Motor neuron (in vitro differentiated cells): ENCODE data around the gene DHRS3. TPM values are rescaled to one million over a fixed set of nuclear protein-coding genes. Genes with fewer than 3 reads are reported as not detected.
"Not testable (repeated sequence)": the region's sequence is repeated elsewhere in the genome, so short reads cannot be mapped to it uniquely, and the experiment has no call there.

Experiments
- ATAC-seq, 8 experiments: fragments of 200-7000 bp; cut with Tn5 transposase; replicated peaks in 6 of 8; 2 replicates each; pipeline ENCODE4 v1.8.0; 2021; ENCODE audit warnings: mild to moderate bottlenecking in 8 of 8, moderate library complexity in 8 of 8
- H3K27ac ChIP-seq, 2 donors: fragments of 250-450 bp; sonication (Bioruptor Pico); 2 replicates each; pipeline ENCODE4 v1.9.0; 2021; ENCODE audit warnings: antibody characterized with exemption in 2 of 2, mild to moderate bottlenecking in 2 of 2, moderate library complexity in 1 of 2
- H3K4me1 ChIP-seq, 2 donors: fragments of 250-450 bp; sonication (Bioruptor Pico); replicated peaks in 1 of 2; 2 replicates each; pipeline ENCODE4 v1.6.1; 2021; ENCODE audit warnings: antibody characterized with exemption in 2 of 2, mild to moderate bottlenecking in 2 of 2, moderate library complexity in 1 of 2
- H3K4me3 ChIP-seq, 5 donors: fragments of 250-450 bp; sonication (Bioruptor Pico); 2 replicates each; pipeline ENCODE4 v1.9.0; 2021; ENCODE audit warnings: antibody characterized with exemption in 5 of 5, mild to moderate bottlenecking in 5 of 5, moderate library complexity in 4 of 5
- WGBS, 10 experiments: fragments of 450-650 bp; shearing (Covaris generic); methylation state at CpG; one replicate each; pipeline ENCODE4 v1.0.0; 2022; 5-methylcytosine and 5-hydroxymethylcytosine counted together
- in situ Hi-C, 9 experiments: fragments of 400-800 bp; cut with MboI; loops; one replicate each; pipeline ENCODE4 v1.15.0; 2021; ENCODE audit warnings: low sequenced_read_pairs in 9 of 9, low pct_unique_long_range_greater_than_20kb in 2 of 9; ENCODE audit not compliant: unreplicated experiment in 9 of 9
- total RNA-seq, 8 experiments: library from RNA; unstranded; fragments of 300-600 nt; gene quantifications; 2 replicates each; pipeline versions ENCODE4 v1.2.3 to v1.2.4, GENCODE V29; 2022

DHRS3 gene
- total RNA-seq, 8 experiments from 2014 or later = 41.8 to 436 (median 115) TPM

- Histone ChIP-seq H3K4me1 (no peaks in the 10 kb centered on the region), H3K4me3 (no peak overlapping the region), H3K27ac (no peak overlapping the region)
- in situ Hi-C loops = loop anchor here in 3 of 9 experiments (25.0 kb wide), 2 partner anchors 338 to 363 kb away; no protein-coding TSS in a partner anchor
- ATAC-seq = peak in 2 of 8 experiments; percentile 24 to 26
- 0 to 88% (median 65%) methylated on average over 2 to 5 of the region's 5 CpGs; no CpG with 5 or more reads in 1 of the 10 experiments for WGBS, 10 experiments
Observed at GRCh38 chr1:12649971-12650421, 32.0 kb upstream of the DHRS3 start.

GRCh38 chr1:12648741-12649140 lies 30.7 kb upstream of the DHRS3 start:
- in situ Hi-C loops = loop anchor here in 3 of 9 experiments (25.0 kb wide), 2 partner anchors 336 to 361 kb away; no protein-coding TSS in a partner anchor
- Histone ChIP-seq H3K4me3 (no peak overlapping the region), H3K27ac (no peak overlapping the region), H3K4me1 (no peaks in the 10 kb centered on the region)
- 0 to 87% (median 80%) methylated on average over 1 to 7 of the region's 7 CpGs; no CpG with 5 or more reads in 3 of the 10 experiments for WGBS, 10 experiments
- no peak for ATAC-seq

- in situ Hi-C loops = loop anchor here in 3 of 9 experiments (25.0 kb wide), 2 partner anchors 333 to 358 kb away; no protein-coding TSS in a partner anchor
- not testable (repeated sequence) for H3K4me3 ChIP-seq, H3K4me1 ChIP-seq, H3K27ac ChIP-seq, ATAC-seq
- 55 to 100% (median 83%) methylated on average over 2 to 9 of the region's 9 CpGs; no CpG with 5 or more reads in 1 of the 10 experiments for WGBS, 10 experiments
Observed at GRCh38 chr1:12645401-12645800, 27.4 kb upstream of the DHRS3 start.

- WGBS, 10 experiments = 11 to 100% (median 80%) methylated on average over 1 to 2 of the region's 2 CpGs; no CpG with 5 or more reads in 1 of the 10 experiments
- Histone ChIP-seq H3K27ac (no peak overlapping the region), H3K4me1 (no peaks in the 10 kb centered on the region), H3K4me3 (no peak overlapping the region)
- ATAC-seq = no peak
- in situ Hi-C loops = loop anchor here in 3 of 9 experiments (25.0 kb wide), 2 partner anchors 333 to 358 kb away; no protein-coding TSS in a partner anchor
Observed at GRCh38 chr1:12644829-12645228, 26.8 kb upstream of the DHRS3 start.

GRCh38 chr1:12644237-12644636 lies 26.2 kb upstream of the DHRS3 start:
- Histone ChIP-seq H3K27ac (no peak overlapping the region), H3K4me1 (no peaks in the 10 kb centered on the region), H3K4me3 (no peak overlapping the region)
- in situ Hi-C loops = loop anchor here in 3 of 9 experiments (25.0 kb wide), 2 partner anchors 332 to 357 kb away; no protein-coding TSS in a partner anchor
- ATAC-seq = no peak
- 67 to 100% (median 79%) methylated on average over 1 to 2 of the region's 2 CpGs; no CpG with 5 or more reads in 5 of the 10 experiments for WGBS, 10 experiments

GRCh38 chr1:12643785-12644184 lies 25.8 kb upstream of the DHRS3 start, which contains the start of gene AADACL4:
Gene AADACL4, plus strand, starts transcription at chr1:12644085. Its CDS starts 462 bp downstream, at chr1:12644547.
- no peaks in the 10 kb centered on the region for H3K4me1 ChIP-seq
- in situ Hi-C loops = loop anchor here in 3 of 9 experiments (25.0 kb wide), 2 partner anchors 331 to 356 kb away; no protein-coding TSS in a partner anchor
- H3K4me3 ChIP-seq = no peak within 1 kb of the TSS
- ATAC-seq = no peak
- no peak within 1 kb of the TSS for H3K27ac ChIP-seq
- WGBS, 10 experiments = 10 to 100% (median 73%) methylated on average over 1 to 7 of the region's 7 CpGs; no CpG with 5 or more reads in 1 of the 10 experiments

- Histone ChIP-seq H3K4me3 (no peak overlapping the region), H3K27ac (no peak overlapping the region), H3K4me1 (no peaks in the 10 kb centered on the region)
- in situ Hi-C loops = loop anchor here in 3 of 9 experiments (25.0 kb wide), 2 partner anchors 331 to 356 kb away; no protein-coding TSS in a partner anchor
- WGBS, 10 experiments = 22 to 100% (median 67%) methylated on average over 1 to 2 of the region's 2 CpGs; no CpG with 5 or more reads in 2 of the 10 experiments
- no peak for ATAC-seq
Observed at GRCh38 chr1:12643079-12643478, 25.1 kb upstream of the DHRS3 start.

- Histone ChIP-seq H3K4me3 (no peak overlapping the region), H3K27ac (no peak overlapping the region), H3K4me1 (no peaks in the 10 kb centered on the region)
- ATAC-seq = no peak
- in situ Hi-C loops = loop anchor here in 3 of 9 experiments (25.0 kb wide), 2 partner anchors 329 to 354 kb away; no protein-coding TSS in a partner anchor
Observed at GRCh38 chr1:12640958-12641272, 22.9 kb upstream of the DHRS3 start.

- 32 to 84% (median 71%) methylated on average over 3 to 7 of the region's 7 CpGs for WGBS, 10 experiments
- Histone ChIP-seq H3K4me1 (no peaks in the 10 kb centered on the region), H3K4me3 (no peak overlapping the region), H3K27ac (no peak overlapping the region)
- no peak for ATAC-seq
- in situ Hi-C loops = loop anchor here in 3 of 9 experiments (25.0 kb wide), 2 partner anchors 328 to 353 kb away; no protein-coding TSS in a partner anchor
Observed at GRCh38 chr1:12640237-12640957, 22.4 kb upstream of the DHRS3 start.

- Histone ChIP-seq H3K27ac (no peak overlapping the region), H3K4me1 (no peaks in the 10 kb centered on the region), H3K4me3 (no peak overlapping the region)
- in situ Hi-C loops = loop anchor here in 3 of 9 experiments (25.0 kb wide), 2 partner anchors 325 to 350 kb away; no protein-coding TSS in a partner anchor
- WGBS, 10 experiments = 20 to 94% (median 80%) methylated on average over 1 to 8 of the region's 8 CpGs
- ATAC-seq = no peak
Observed at GRCh38 chr1:12637693-12638092, 19.7 kb upstream of the DHRS3 start.

- peak in 2 of 8 experiments; percentile 27 to 39 for ATAC-seq
- Histone ChIP-seq H3K4me3 (no peak overlapping the region), H3K27ac (no peak overlapping the region), H3K4me1 (no peaks in the 10 kb centered on the region)
- in situ Hi-C loops = loop anchor here in 3 of 9 experiments (25.0 kb wide), 2 partner anchors 324 to 349 kb away; no protein-coding TSS in a partner anchor
- 11 to 97% (median 84%) methylated on average over 3 to 12 of the region's 15 CpGs; no CpG with 5 or more reads in 3 of the 10 experiments for WGBS, 10 experiments
Observed at GRCh38 chr1:12636098-12636950, 18.3 kb upstream of the DHRS3 start.

- Histone ChIP-seq H3K4me3 (no peak overlapping the region), H3K4me1 (no peaks in the 10 kb centered on the region), H3K27ac (no peak overlapping the region)
- ATAC-seq = no peak
- WGBS, 10 experiments = 56 to 98% (median 93%) methylated on average over 1 to 13 of the region's 18 CpGs; no CpG with 5 or more reads in 2 of the 10 experiments
- in situ Hi-C loops = loop anchor here in 3 of 9 experiments (25.0 kb wide), 2 partner anchors 322 to 347 kb away; no protein-coding TSS in a partner anchor
Observed at GRCh38 chr1:12634696-12635202, 16.7 kb upstream of the DHRS3 start.
